HepG2 (cell line): Measurements from ENCODE around the gene CREB3. TPM values are rescaled to one million over a fixed set of nuclear protein-coding genes. Genes with fewer than 3 reads are reported as not detected.

Experiments used
- ARNT2 ChIP-seq: sonication (generic); formaldehyde crosslinking; IDR thresholded peaks from 2 replicates; pipeline ENCODE4 v1.8.0; 2022; ENCODE audit warnings: mild to moderate bottlenecking, low read depth, missing genetic modification reagents, moderate library complexity
- ELF1 ChIP-seq: sonication (generic); formaldehyde crosslinking; IDR thresholded peaks from 2 replicates; pipeline ENCODE4 v1.4.0; 2020; ENCODE audit warnings: missing genetic modification reagents
- HIVEP1 ChIP-seq: sonication (generic); formaldehyde crosslinking; IDR thresholded peaks from 2 replicates; pipeline ENCODE4 v1.4.0; 2020; ENCODE audit warnings: mild to moderate bottlenecking, missing genetic modification reagents
- HOXA5 ChIP-seq: sonication (generic); formaldehyde crosslinking; IDR thresholded peaks from 2 replicates; pipeline ENCODE4 v1.4.0; 2020; ENCODE audit warnings: missing genetic modification reagents
- IRX3 ChIP-seq: sonication (generic); formaldehyde crosslinking; IDR thresholded peaks from 2 replicates; pipeline ENCODE4 v1.8.1; 2023; ENCODE audit warnings: mild to moderate bottlenecking, low read depth, missing genetic modification reagents, borderline replicate concordance
- SOX5 ChIP-seq: IDR thresholded peaks from 2 replicates; pipeline ENCODE4 v1.6.1; 2016; ENCODE audit warnings: borderline replicate concordance
- SRF ChIP-seq: IDR thresholded peaks from 2 replicates; pipeline ENCODE4 v1.6.1; 2011; ENCODE audit warnings: mild to moderate bottlenecking, low read depth, low read length, moderate library complexity
- TGIF2 ChIP-seq: IDR thresholded peaks from 2 replicates; pipeline ENCODE4 v1.6.1; 2016; ENCODE audit warnings: control low read depth, missing compliant biosample characterization
- ZFP1 ChIP-seq: IDR thresholded peaks from 2 replicates; pipeline ENCODE4 v1.6.1; 2016
- ZNF282 ChIP-seq: fragments of 450-650 bp; IDR thresholded peaks from 2 replicates; pipeline ENCODE4 v1.6.1; 2018; ENCODE audit not compliant: partially characterized antibody
- ZNF546 ChIP-seq: sonication (generic); formaldehyde crosslinking; conservative IDR thresholded peaks from 2 replicates; pipeline ENCODE4 v1.8.1; 2023; ENCODE audit warnings: mild to moderate bottlenecking, missing genetic modification reagents
- ZNF615 ChIP-seq: sonication (generic); formaldehyde crosslinking; IDR thresholded peaks from 2 replicates; pipeline ENCODE4 v1.5.0; 2020; ENCODE audit warnings: mild to moderate bottlenecking, missing genetic modification reagents, borderline replicate concordance
- ZNF724P ChIP-seq: sonication (generic); formaldehyde crosslinking; IDR thresholded peaks from 2 replicates; pipeline ENCODE4 v1.8.0; 2022; ENCODE audit warnings: missing genetic modification reagents, borderline replicate concordance
- ZNF746 ChIP-seq: sonication (generic); formaldehyde crosslinking; IDR thresholded peaks from 2 replicates; pipeline ENCODE4 v1.8.0; 2022; ENCODE audit warnings: mild to moderate bottlenecking, missing genetic modification reagents
- ZNF841 ChIP-seq: sonication (generic); formaldehyde crosslinking; IDR thresholded peaks from 2 replicates; pipeline ENCODE4 v1.8.1; 2023; ENCODE audit warnings: missing genetic modification reagents, borderline replicate concordance
- ZSCAN9 ChIP-seq: IDR thresholded peaks from 2 replicates; pipeline ENCODE4 v1.6.1; 2016; ENCODE audit warnings: borderline replicate concordance
- polyA plus RNA-seq, 8 experiments: library from polyadenylated mRNA; depleted of rRNA in 3 of 8; stranded (reverse) in 7 of 8; unstranded in 1 of 8; fragments of >200 nt; fragmentation: Illumina TruSeq in 4 of 8; extraction: Trizol in 4 of 8; gene quantifications; 2 replicates each; pipeline versions ENCODE4 v1.2.1 to v1.2.3, GENCODE V29; 2011 to 2016; ENCODE audit warnings: low read depth in 4 of 8, missing spikeins in 1 of 8, mixed read lengths in 1 of 8; ENCODE audit not compliant: insufficient read depth in 1 of 8
- total RNA-seq, 5 experiments: library from RNA; depleted of rRNA; stranded (reverse); fragments of >200 nt; fragmentation: Illumina TruSeq; extraction: Trizol; gene quantifications; 2 replicates each; pipeline ENCODE4 v1.2.3, GENCODE V29; 2016; ENCODE audit warnings: low read depth in 1 of 5
- TF ChIP-seq, protein P1 (sequence below): sonication (generic); formaldehyde crosslinking; IDR thresholded peaks from 2 replicates; pipeline ENCODE4 v1.5.0; 2020; ENCODE audit warnings: missing genetic modification reagents, mild to moderate bottlenecking, borderline replicate concordance
- TF ChIP-seq, protein P2 (sequence below): sonication (generic); formaldehyde crosslinking; conservative IDR thresholded peaks from 2 replicates; pipeline ENCODE4 v1.8.0; 2022; ENCODE audit warnings: mild to moderate bottlenecking, moderate library complexity, missing genetic modification reagents
- TF ChIP-seq, protein P3 (sequence below): sonication (generic); formaldehyde crosslinking; conservative IDR thresholded peaks from 2 replicates; pipeline ENCODE4 v1.8.1; 2023; ENCODE audit warnings: missing genetic modification reagents
- TF ChIP-seq, protein P4 (sequence below): sonication (generic); formaldehyde crosslinking; IDR thresholded peaks from 2 replicates; pipeline ENCODE4 v1.5.0; 2020; ENCODE audit warnings: mild to moderate bottlenecking, missing genetic modification reagents
- TF ChIP-seq, protein P5 (sequence below): IDR thresholded peaks from 2 replicates; pipeline ENCODE4 v1.6.1; 2012; ENCODE audit warnings: inconsistent platforms
- TF ChIP-seq, protein P6 (sequence below): sonication (generic); formaldehyde crosslinking; IDR thresholded peaks from 2 replicates; pipeline ENCODE4 v1.4.0; 2020; ENCODE audit warnings: missing genetic modification reagents, borderline replicate concordance

The CREB3 gene
- total and polyA plus RNA-seq, 2 of the 13 experiments (the other 11 are each of a cell fraction or from before 2014, with no cell fraction given): 11.1 to 34.2 TPM

DNA sequence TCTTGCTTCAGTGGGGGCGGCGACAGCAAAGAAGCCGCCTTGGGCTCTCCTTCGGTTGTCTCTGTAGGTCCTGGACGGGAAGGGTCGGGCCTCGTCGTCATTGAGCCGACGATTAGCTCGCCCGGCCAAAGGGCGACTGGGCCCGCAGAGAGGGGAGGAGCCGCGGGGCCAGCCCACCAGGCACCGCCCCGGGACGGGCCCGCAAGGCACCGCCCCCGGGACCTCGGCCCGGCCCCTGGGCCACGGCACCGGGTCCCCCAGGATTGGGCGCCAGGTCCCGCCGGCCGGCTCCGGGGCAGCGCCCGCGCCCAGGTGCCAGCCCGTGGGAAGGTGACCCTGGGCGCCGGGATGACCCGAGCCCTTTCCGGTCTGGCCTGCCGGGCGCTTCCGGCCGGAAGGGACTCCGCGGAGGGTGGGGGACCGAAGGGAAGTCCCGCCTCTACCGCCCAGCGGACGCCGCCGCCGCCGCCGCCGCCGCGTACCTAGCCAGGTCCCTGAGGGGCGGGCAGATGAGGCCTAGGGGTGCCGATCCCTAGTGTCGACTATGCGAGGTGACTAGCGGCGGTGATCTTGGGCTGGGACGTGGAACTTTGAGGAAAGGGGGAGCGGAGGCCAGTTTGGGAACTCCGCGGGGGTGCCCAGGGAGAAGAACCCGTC is 16.5 kb downstream of the CREB3 start, which contains the start of the genes GBA2 and RGP1 (continued):
- TF ChIP-seq, protein P1, sequence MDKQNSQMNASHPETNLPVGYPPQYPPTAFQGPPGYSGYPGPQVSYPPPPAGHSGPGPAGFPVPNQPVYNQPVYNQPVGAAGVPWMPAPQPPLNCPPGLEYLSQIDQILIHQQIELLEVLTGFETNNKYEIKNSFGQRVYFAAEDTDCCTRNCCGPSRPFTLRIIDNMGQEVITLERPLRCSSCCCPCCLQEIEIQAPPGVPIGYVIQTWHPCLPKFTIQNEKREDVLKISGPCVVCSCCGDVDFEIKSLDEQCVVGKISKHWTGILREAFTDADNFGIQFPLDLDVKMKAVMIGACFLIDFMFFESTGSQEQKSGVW (CRISPR knock-in tag): no peak
- no peak for TF ChIP-seq ZNF546 (CRISPR knock-in tag)
- no peak for TF ChIP-seq ZNF282
- no peak for TF ChIP-seq ZNF615 (CRISPR knock-in tag)
- 0 out of 2 replicates have a peak, but pooled peaks have one; percentile 38 for TF ChIP-seq ARNT2 (CRISPR knock-in tag)
- TF ChIP-seq, protein P2, sequence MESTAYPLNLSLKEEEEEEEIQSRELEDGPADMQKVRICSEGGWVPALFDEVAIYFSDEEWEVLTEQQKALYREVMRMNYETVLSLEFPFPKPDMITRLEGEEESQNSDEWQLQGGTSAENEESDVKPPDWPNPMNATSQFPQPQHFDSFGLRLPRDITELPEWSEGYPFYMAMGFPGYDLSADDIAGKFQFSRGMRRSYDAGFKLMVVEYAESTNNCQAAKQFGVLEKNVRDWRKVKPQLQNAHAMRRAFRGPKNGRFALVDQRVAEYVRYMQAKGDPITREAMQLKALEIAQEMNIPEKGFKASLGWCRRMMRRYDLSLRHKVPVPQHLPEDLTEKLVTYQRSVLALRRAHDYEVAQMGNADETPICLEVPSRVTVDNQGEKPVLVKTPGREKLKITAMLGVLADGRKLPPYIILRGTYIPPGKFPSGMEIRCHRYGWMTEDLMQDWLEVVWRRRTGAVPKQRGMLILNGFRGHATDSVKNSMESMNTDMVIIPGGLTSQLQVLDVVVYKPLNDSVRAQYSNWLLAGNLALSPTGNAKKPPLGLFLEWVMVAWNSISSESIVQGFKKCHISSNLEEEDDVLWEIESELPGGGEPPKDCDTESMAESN: no peak
- TF ChIP-seq ZNF724P: no peak
- TF ChIP-seq, protein P3, sequence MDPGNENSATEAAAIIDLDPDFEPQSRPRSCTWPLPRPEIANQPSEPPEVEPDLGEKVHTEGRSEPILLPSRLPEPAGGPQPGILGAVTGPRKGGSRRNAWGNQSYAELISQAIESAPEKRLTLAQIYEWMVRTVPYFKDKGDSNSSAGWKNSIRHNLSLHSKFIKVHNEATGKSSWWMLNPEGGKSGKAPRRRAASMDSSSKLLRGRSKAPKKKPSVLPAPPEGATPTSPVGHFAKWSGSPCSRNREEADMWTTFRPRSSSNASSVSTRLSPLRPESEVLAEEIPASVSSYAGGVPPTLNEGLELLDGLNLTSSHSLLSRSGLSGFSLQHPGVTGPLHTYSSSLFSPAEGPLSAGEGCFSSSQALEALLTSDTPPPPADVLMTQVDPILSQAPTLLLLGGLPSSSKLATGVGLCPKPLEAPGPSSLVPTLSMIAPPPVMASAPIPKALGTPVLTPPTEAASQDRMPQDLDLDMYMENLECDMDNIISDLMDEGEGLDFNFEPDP (CRISPR knock-in tag): no peak
- no peak for TF ChIP-seq ZFP1 (CRISPR knock-in tag)
- no peak for TF ChIP-seq HOXA5 (CRISPR knock-in tag)
- peak; percentile 80 for TF ChIP-seq ELF1 (CRISPR knock-in tag)
- TF ChIP-seq IRX3: no peak; the same call in 1 of the 2 replicates
- no peak for TF ChIP-seq SRF
- TF ChIP-seq ZSCAN9 (CRISPR knock-in tag): no peak
- TF ChIP-seq ZNF746 (CRISPR knock-in tag): no peak
- TF ChIP-seq, protein P4, sequence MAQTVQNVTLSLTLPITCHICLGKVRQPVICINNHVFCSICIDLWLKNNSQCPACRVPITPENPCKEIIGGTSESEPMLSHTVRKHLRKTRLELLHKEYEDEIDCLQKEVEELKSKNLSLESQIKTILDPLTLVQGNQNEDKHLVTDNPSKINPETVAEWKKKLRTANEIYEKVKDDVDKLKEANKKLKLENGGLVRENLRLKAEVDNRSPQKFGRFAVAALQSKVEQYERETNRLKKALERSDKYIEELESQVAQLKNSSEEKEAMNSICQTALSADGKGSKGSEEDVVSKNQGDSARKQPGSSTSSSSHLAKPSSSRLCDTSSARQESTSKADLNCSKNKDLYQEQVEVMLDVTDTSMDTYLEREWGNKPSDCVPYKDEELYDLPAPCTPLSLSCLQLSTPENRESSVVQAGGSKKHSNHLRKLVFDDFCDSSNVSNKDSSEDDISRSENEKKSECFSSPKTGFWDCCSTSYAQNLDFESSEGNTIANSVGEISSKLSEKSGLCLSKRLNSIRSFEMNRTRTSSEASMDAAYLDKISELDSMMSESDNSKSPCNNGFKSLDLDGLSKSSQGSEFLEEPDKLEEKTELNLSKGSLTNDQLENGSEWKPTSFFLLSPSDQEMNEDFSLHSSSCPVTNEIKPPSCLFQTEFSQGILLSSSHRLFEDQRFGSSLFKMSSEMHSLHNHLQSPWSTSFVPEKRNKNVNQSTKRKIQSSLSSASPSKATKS (CRISPR knock-in tag): no peak
- no peak for TF ChIP-seq SOX5 (CRISPR knock-in tag)
- no peak for TF ChIP-seq TGIF2
- TF ChIP-seq, protein P5, sequence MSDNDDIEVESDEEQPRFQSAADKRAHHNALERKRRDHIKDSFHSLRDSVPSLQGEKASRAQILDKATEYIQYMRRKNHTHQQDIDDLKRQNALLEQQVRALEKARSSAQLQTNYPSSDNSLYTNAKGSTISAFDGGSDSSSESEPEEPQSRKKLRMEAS: peak; percentile 62; the same call in 1 of the 2 replicates
- TF ChIP-seq, protein P6, sequence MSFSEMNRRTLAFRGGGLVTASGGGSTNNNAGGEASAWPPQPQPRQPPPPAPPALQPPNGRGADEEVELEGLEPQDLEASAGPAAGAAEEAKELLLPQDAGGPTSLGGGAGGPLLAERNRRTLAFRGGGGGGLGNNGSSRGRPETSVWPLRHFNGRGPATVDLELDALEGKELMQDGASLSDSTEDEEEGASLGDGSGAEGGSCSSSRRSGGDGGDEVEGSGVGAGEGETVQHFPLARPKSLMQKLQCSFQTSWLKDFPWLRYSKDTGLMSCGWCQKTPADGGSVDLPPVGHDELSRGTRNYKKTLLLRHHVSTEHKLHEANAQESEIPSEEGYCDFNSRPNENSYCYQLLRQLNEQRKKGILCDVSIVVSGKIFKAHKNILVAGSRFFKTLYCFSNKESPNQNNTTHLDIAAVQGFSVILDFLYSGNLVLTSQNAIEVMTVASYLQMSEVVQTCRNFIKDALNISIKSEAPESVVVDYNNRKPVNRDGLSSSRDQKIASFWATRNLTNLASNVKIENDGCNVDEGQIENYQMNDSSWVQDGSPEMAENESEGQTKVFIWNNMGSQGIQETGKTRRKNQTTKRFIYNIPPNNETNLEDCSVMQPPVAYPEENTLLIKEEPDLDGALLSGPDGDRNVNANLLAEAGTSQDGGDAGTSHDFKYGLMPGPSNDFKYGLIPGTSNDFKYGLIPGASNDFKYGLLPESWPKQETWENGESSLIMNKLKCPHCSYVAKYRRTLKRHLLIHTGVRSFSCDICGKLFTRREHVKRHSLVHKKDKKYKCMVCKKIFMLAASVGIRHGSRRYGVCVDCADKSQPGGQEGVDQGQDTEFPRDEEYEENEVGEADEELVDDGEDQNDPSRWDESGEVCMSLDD (CRISPR knock-in tag): no peak
- TF ChIP-seq HIVEP1 (CRISPR knock-in tag): no peak
- TF ChIP-seq ZNF841 (CRISPR knock-in tag): no peak
